K562 (cell line): ENCODE results near the gene DSE. TPM values are rescaled to one million over a fixed set of nuclear protein-coding genes. Genes with fewer than 3 reads are reported as not detected.

ENCODE experiments used
- ATAC-seq: fragments of 200-7000 bp; cut with Tn5 transposase; 3 replicates; pipeline ENCODE4 v1.9.1; 2020; ENCODE audit warnings: moderate library complexity
- BruUV-seq: library from RNA; stranded (reverse); fragments of 400-500 nt; replicated peaks from 2 replicates; lab custom pipeline; 2021; lab: Mats Ljungman, UMichigan
- CTCF ChIA-PET: fragments of 300-600 bp; formaldehyde crosslinking; extraction: SDS; loops from one replicate; lab custom pipeline; 2021; ENCODE audit warnings: low intra/inter-chr PET ratio; lab: Yijun Ruan, JAX
- POLR2A ChIA-PET: fragments of 300-600, 350-650 bp; sonication (Branson Sonifier 250); formaldehyde crosslinking; extraction: SDS; loops from one replicate; lab custom pipeline; 2021; ENCODE audit warnings: antibody characterized with exemption, inconsistent platforms; lab: Yijun Ruan, JAX
- DNase-seq, 4 experiments: peaks; one replicate each; pipeline versions ENCODE4 v3.0.0 to v3.0.0-alpha.2; 2011 to 2018; ENCODE audit warnings: low spot score in 3 of 4, mixed read lengths in 3 of 4; ENCODE audit errors: extremely low read depth in 1 of 4
- FAIRE-seq: peaks from 2 replicates; lab custom pipeline; 2011; peaks lifted over from hg19 to GRCh38; lab: Jason Lieb, UNC
- H2AFZ ChIP-seq: 2 replicates; pipeline ENCODE4 v1.6.0; 2011; ENCODE audit warnings: low read depth, low read length, control low read depth, inconsistent platforms
- H3K27ac ChIP-seq: fragments of 200-600 bp; 3 replicates; pipeline ENCODE4 v1.8.0; 2011; ENCODE audit warnings: low read depth, mild to moderate bottlenecking, control low read depth, inconsistent platforms, low read length, moderate library complexity, mixed read lengths; ENCODE audit errors: extremely low read depth
- H3K27me3 ChIP-seq, 2 experiments: fragments of 300-600 bp in 1 of 2; 2 replicates in 1 of 2; 3 replicates in 1 of 2; pipeline versions ENCODE4 v1.6.0 to v1.8.0; 2011; ENCODE audit warnings: inconsistent platforms in 2 of 2, low read length in 2 of 2, mild to moderate bottlenecking in 1 of 2, mixed read lengths in 1 of 2, moderate library complexity in 1 of 2; ENCODE audit not compliant: control insufficient read depth in 2 of 2, insufficient read depth in 2 of 2
- H3K36me3 ChIP-seq: fragments of 300-600 bp; 3 replicates; pipeline ENCODE4 v1.8.0; 2011; ENCODE audit warnings: mild to moderate bottlenecking, low read length, inconsistent platforms; ENCODE audit not compliant: control insufficient read depth, insufficient read depth
- H3K4me1 ChIP-seq, 2 experiments: fragments of 200-600 bp in 1 of 2; replicated peaks in 1 of 2; 2 replicates in 1 of 2; 3 replicates in 1 of 2; pipeline versions ENCODE4 v1.5.1 to v1.8.0; 2011; ENCODE audit warnings: inconsistent platforms in 2 of 2, low read length in 2 of 2, mild to moderate bottlenecking in 1 of 2, mixed read lengths in 1 of 2, moderate library complexity in 1 of 2; ENCODE audit not compliant: control insufficient read depth in 2 of 2, insufficient read depth in 2 of 2
- H3K4me2 ChIP-seq: 2 replicates; pipeline ENCODE4 v1.6.1; 2011; ENCODE audit warnings: low read length, control low read depth, inconsistent platforms, mixed read lengths; ENCODE audit not compliant: insufficient read depth
- H3K4me3 ChIP-seq: fragments of 200-600 bp; sonication (generic), shearing (Covaris generic); 2 replicates; pipeline ENCODE4 v1.5.1; 2016; ENCODE audit warnings: control low read depth, inconsistent platforms
- H3K79me2 ChIP-seq: fragments of 200-600 bp; 3 replicates; pipeline ENCODE4 v1.8.0; 2011; ENCODE audit warnings: low read length, inconsistent platforms; ENCODE audit not compliant: control insufficient read depth, insufficient read depth
- H3K9ac ChIP-seq, 2 experiments: 2 replicates each; pipeline versions ENCODE4 v1.6.0 to v1.6.1; 2011; ENCODE audit warnings: low read depth in 2 of 2, low read length in 2 of 2, control low read depth in 1 of 2, inconsistent platforms in 1 of 2, mild to moderate bottlenecking in 1 of 2, mixed read lengths in 1 of 2; ENCODE audit not compliant: insufficient read depth in 1 of 2
- H3K9me1 ChIP-seq: one replicate; pipeline ENCODE4 v1.6.0; 2011; ENCODE audit warnings: inconsistent platforms, mild to moderate bottlenecking, low read length, moderate library complexity; ENCODE audit not compliant: control insufficient read depth, insufficient read depth
- H3K9me3 ChIP-seq: replicated peaks from 2 replicates; pipeline ENCODE4 v1.5.1; 2011; ENCODE audit warnings: low read depth, low read length, inconsistent platforms; ENCODE audit not compliant: control insufficient read depth, insufficient read depth
- H4K20me1 ChIP-seq: replicated peaks from 2 replicates; pipeline ENCODE4 v1.6.1; 2011; ENCODE audit warnings: low read length, inconsistent platforms, mixed read lengths; ENCODE audit not compliant: control insufficient read depth, insufficient read depth
- FOSL1 ChIP-seq: fragments of 200-800 bp; sonication (Bioruptor generic); conservative IDR thresholded peaks from 2 replicates; pipeline ENCODE4 v1.6.1; 2016; ENCODE audit warnings: missing genetic modification characterization, missing compliant biosample characterization
- TAL1 ChIP-seq: fragments of 450-650 bp; IDR thresholded peaks from 2 replicates; pipeline ENCODE4 v1.6.1; 2016; ENCODE audit warnings: mild to moderate bottlenecking
- VEZF1 ChIP-seq: fragments of 200-800 bp; sonication (Bioruptor generic); IDR thresholded peaks from 2 replicates; pipeline ENCODE4 v1.6.1; 2017; ENCODE audit warnings: missing genetic modification characterization, missing compliant biosample characterization
- WHSC1 ChIP-seq: IDR thresholded peaks from one replicate; pipeline ENCODE4 v1.6.1; 2012; ENCODE audit warnings: low read length, control low read depth, inconsistent platforms
- ZBTB17 ChIP-seq: fragments of 450-650 bp; formaldehyde crosslinking; IDR thresholded peaks from 2 replicates; pipeline ENCODE4 v1.4.0; 2020; ENCODE audit warnings: mild to moderate bottlenecking
- ZZZ3 ChIP-seq: fragments of 450-650 bp; IDR thresholded peaks from 2 replicates; pipeline ENCODE4 v1.6.1; 2016; ENCODE audit warnings: antibody characterized with exemption, mild to moderate bottlenecking, moderate library complexity
- WGBS: fragments of 100-300 bp; shearing (Covaris generic); methylation state at CpG from one replicate; pipeline ENCODE4 v1.1.6; 2016; ENCODE audit warnings: low coverage, mixed read lengths; ENCODE audit not compliant: insufficient coverage; ENCODE audit errors: missing lambda C conversion rate; 5-methylcytosine and 5-hydroxymethylcytosine counted together
- in situ Hi-C: fragments of 300-500 bp; cut with MboI; formaldehyde crosslinking; loops from 4 replicates; pipeline ENCODE4 v1.15.0; 2018; ENCODE audit warnings: inconsistent platforms, mixed read lengths
- intact Hi-C: fragments of 100-400 bp; cut with micrococcal nuclease; formaldehyde crosslinking; loops from 2 replicates; pipeline ENCODE4 v1.14.2; 2022
- polyA plus RNA-seq, 8 experiments: library from polyadenylated mRNA; depleted of rRNA in 4 of 8; stranded (reverse) in 5 of 8; unstranded in 3 of 8; fragments of >200 nt; fragmentation: Nextera tagmentation in 2 of 8; fragmentation: Illumina TruSeq in 1 of 8; extraction: Ambion mirVana in 2 of 8; extraction: Trizol in 1 of 8; gene quantifications; 2 replicates each; pipeline versions ENCODE4 v1.2.1 to v1.2.3, GENCODE V29; 2011 to 2014; ENCODE audit warnings: inconsistent platforms in 1 of 8, missing spikeins in 1 of 8
- total RNA-seq, 7 experiments: library from RNA; depleted of rRNA in 6 of 7; stranded (reverse); fragments of >200 nt in 6 of 7; fragmentation: Illumina TruSeq in 2 of 7; extraction: Trizol in 2 of 7; gene quantifications; 2 replicates each; pipeline versions ENCODE4 v1.2.1 to v1.2.3, GENCODE V29; 2011 to 2021; ENCODE audit warnings: low replicate concordance in 1 of 7
- TF ChIP-seq, protein P1 (sequence below): fragments of 150-350 bp; IDR thresholded peaks from 2 replicates; pipeline ENCODE4 v1.6.1; 2014; ENCODE audit warnings: low read depth, mild to moderate bottlenecking, low read length, borderline replicate concordance

DSE gene
- total and polyA plus RNA-seq, 9 of the 15 experiments (the other 6 are each of a cell fraction or from before 2014, with no cell fraction given), result 0.49 to 1.7 (median 0.79) TPM

GRCh38 chr6:116433206-116433712, 62.5 kb downstream of the DSE start (continued):
- TF ChIP-seq, protein P1, sequence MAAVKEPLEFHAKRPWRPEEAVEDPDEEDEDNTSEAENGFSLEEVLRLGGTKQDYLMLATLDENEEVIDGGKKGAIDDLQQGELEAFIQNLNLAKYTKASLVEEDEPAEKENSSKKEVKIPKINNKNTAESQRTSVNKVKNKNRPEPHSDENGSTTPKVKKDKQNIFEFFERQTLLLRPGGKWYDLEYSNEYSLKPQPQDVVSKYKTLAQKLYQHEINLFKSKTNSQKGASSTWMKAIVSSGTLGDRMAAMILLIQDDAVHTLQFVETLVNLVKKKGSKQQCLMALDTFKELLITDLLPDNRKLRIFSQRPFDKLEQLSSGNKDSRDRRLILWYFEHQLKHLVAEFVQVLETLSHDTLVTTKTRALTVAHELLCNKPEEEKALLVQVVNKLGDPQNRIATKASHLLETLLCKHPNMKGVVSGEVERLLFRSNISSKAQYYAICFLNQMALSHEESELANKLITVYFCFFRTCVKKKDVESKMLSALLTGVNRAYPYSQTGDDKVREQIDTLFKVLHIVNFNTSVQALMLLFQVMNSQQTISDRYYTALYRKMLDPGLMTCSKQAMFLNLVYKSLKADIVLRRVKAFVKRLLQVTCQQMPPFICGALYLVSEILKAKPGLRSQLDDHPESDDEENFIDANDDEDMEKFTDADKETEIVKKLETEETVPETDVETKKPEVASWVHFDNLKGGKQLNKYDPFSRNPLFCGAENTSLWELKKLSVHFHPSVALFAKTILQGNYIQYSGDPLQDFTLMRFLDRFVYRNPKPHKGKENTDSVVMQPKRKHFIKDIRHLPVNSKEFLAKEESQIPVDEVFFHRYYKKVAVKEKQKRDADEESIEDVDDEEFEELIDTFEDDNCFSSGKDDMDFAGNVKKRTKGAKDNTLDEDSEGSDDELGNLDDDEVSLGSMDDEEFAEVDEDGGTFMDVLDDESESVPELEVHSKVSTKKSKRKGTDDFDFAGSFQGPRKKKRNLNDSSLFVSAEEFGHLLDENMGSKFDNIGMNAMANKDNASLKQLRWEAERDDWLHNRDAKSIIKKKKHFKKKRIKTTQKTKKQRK, result no peak

GRCh38 chr6:116434056-116434725, 63.4 kb downstream of the DSE start:
- no TSS peak for BruUV-seq
- POLR2A ChIA-PET, result interaction anchor here (1.3 kb wide), 1 partner anchor 12 kb away, joined by 3 read pairs; no protein-coding TSS in a partner anchor
- CTCF ChIA-PET, result no interaction called here
- H3K4me2 ChIP-seq, result no peak overlapping the region
- no peaks in the 10 kb centered on the region for H3K36me3 ChIP-seq
- no peaks in the 10 kb centered on the region for H4K20me1 ChIP-seq
- no peaks in the 10 kb centered on the region for H3K79me2 ChIP-seq
- no peak for FAIRE-seq
- no peak overlapping the region for H2AFZ ChIP-seq
- H3K27ac ChIP-seq, result no peak overlapping the region
- intact Hi-C loops, result no loop called here
- H3K27me3 ChIP-seq, result peaks cover 0 to 9% of the 10 kb centered on the region in 2 experiments; a peak in 1 of 5 replicates
- DNase-seq, result no peak
- in situ Hi-C loops, result no loop called here
- no peaks in the 10 kb centered on the region for H3K9me3 ChIP-seq
- H3K9ac ChIP-seq, result no peak overlapping the region
- no peak overlapping the region for H3K4me3 ChIP-seq
- ATAC-seq, result no peak
- WGBS, result 0% methylated on average over 1 of the region's 1 CpG
- no peaks in the 10 kb centered on the region for H3K9me1 ChIP-seq
- H3K4me1 ChIP-seq, result no peaks in the 10 kb centered on the region
- no peak for TF ChIP-seq VEZF1 (CRISPR knock-in tag)
- TF ChIP-seq ZZZ3, result no peak
- TF ChIP-seq ZBTB17, result no peak
- TF ChIP-seq FOSL1 (tag), result no peak
- no peak for TF ChIP-seq TAL1
- no peak for TF ChIP-seq WHSC1
